VCaP (cell line): ENCODE measurements around the gene RBM38.
"Not testable (repeated sequence)": the region's sequence is repeated elsewhere in the genome, so short reads cannot be mapped to it uniquely, and the experiment has no call there.

Source experiments
- H3K27ac ChIP-seq: fragments of 450-650 bp; 2 replicates; pipeline ENCODE4 v1.5.1; 2017
- CTCF ChIP-seq: fragments of 450-650 bp; conservative IDR thresholded peaks from 2 replicates; pipeline ENCODE4 v1.5.1; 2017; ENCODE audit warnings: mild to moderate bottlenecking, moderate library complexity

Gene RBM38

DNA sequence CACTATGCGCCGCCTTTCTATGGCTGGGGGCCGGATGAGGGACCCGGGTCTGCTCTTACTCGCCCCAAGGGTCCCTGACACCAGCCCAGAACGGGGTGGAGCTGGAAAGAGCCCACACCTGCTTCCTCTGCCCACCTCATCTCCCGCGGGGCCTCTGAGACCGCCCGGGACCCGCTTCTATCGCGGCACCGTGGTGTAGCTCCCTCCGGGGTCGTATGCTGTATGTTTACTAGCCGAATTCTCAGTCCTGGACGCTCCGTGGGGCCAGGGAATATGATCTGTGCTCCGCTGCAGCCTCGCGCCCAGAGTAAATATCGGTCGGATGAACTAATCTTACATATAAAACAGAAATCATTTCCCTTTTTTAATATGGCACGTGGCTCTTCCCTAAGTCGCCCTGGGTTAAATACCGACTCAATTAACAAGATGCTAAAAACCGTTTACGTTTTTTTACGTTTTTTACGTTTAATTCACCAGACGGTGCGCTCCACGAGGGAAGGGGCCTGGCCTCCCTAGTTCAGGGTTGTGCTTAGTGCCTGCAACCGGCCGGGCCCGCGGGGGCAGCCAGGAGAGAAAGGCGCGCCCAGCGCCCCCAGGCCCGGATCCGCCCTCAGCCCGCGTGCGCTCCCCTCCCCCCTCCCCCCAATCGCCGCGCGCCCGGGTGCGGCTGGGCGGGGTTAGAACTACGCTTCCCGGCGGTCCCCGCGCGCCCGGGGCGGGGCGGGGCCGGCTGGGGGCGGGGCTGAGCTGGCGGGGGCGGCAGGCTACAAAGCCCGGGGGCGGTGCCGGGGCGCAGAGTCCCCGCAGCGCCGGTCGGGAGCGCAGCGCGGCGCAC is at the start of gene RBM38:
RBM38 (plus strand) TSS at position 793 of the 835 bp plus-strand sequence. CDS start 186 bp downstream, outside the sequence.
- peak within 1 kb of the TSS; percentile 82 for H3K27ac ChIP-seq
- TF ChIP-seq CTCF: no peak

GRCh38 chr20:57341663-57342062 is 49.5 kb upstream of the RBM38 start:
- TF ChIP-seq CTCF: no peak
- H3K27ac ChIP-seq: no peak overlapping the region

GRCh38 chr20:57342829-57343228 is 48.4 kb upstream of the RBM38 start:
- TF ChIP-seq CTCF: no peak
- H3K27ac ChIP-seq: no peak overlapping the region

DNA sequence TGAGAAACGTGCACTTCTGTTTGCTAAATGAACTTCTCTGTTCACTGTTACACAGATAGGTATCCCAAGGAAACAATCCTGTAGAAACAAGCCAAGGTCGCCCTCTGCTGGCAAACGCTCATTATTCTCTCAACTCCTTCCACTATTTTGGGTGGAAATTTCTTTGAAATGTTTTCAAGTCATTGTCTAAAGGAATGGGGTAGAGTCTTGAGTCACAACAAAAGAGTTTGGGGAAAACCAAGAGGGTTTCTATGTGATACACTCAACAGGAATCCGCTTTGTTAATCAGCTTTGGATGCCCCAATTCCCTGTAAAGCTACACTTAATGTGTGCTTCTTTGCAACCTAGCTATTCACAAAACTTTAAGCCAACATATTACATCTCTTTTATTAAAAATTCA is 44.7 kb upstream of the RBM38 start:
- no peak overlapping the region for H3K27ac ChIP-seq
- peak; percentile 91 for TF ChIP-seq CTCF

- TF ChIP-seq CTCF: no peak
- no peak overlapping the region for H3K27ac ChIP-seq
These were observed 43.8 kb upstream of the RBM38 start for GRCh38 chr20:57347393-57347792.

GRCh38 chr20:57348200-57348921 is 42.8 kb upstream of the RBM38 start:
- not testable (repeated sequence) for H3K27ac ChIP-seq

GRCh38 chr20:57348922-57349574 is 42.1 kb upstream of the RBM38 start:
- H3K27ac ChIP-seq: not testable (repeated sequence)

GRCh38 chr20:57350081-57350710 is 41.0 kb upstream of the RBM38 start:
- H3K27ac ChIP-seq: 0 out of 2 replicates have a peak overlapping the region, but pooled peaks have one; percentile 38
- no peak for TF ChIP-seq CTCF

DNA sequence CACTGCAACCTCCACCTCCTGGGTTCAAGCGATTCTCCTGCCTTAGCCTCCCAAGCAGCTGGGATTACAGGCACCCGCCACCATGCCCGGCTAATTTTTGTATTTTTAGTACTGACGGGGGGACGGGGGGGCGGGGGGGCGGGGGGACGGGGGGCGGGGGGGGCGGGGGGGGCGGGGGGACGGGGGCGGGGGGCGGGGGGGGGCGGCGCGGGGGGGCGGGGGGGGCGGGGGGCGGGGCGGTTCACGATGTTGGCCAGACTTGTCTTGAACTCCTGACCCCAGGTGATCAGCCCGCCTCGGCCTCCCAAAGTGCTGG is 40.5 kb upstream of the RBM38 start:
- peak overlapping the region; percentile 87 for H3K27ac ChIP-seq
